Measurements from ENCODE around the gene BIN1.

DNA sequence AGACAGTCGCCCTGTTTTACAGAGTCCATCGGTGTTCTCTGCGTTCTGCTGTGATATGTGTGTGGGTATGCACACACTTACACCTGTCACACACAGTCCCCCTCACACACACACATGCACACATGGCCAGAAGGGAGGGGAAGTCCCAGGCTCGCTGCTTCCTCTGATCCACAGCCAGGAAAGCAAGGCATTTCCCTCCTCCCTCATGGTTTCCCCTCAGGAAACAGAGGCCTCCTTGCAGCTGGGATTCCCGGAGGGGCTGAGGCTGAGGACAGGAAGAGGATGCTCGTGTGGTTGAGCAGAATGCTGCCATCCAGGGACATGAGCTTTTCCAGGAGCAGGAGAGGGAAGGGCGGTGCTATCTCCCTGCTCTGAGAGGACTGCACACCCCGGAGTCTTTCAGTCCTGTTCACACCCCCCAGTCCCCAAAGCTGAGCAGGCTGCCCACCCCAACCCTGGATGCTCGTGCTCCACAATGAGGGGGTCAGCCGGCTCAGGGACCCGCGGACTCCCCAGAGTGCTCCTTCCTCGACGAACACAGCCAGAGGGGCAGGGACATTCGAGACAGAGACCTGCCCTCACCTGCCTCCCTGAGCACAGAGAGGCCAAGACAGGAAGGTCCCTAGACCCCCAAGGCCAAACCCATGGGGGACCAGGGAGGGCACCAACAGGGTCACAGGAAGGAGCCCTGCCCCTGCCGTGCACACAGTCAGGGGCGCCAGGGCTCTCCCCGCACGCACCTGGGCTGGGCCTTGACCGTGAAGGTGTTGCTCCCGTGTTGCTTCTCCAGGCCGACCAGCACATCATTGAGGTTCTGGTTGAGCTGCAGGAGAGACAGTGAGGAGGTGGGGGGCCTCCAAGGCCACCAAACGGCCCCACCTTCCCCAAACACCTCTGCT is 45.3 kb downstream of the BIN1 start:
- TF ChIP-seq POLR2A (IDR thresholded peaks at IDR 0.05): no peak
- TF ChIP-seq, protein P1, sequence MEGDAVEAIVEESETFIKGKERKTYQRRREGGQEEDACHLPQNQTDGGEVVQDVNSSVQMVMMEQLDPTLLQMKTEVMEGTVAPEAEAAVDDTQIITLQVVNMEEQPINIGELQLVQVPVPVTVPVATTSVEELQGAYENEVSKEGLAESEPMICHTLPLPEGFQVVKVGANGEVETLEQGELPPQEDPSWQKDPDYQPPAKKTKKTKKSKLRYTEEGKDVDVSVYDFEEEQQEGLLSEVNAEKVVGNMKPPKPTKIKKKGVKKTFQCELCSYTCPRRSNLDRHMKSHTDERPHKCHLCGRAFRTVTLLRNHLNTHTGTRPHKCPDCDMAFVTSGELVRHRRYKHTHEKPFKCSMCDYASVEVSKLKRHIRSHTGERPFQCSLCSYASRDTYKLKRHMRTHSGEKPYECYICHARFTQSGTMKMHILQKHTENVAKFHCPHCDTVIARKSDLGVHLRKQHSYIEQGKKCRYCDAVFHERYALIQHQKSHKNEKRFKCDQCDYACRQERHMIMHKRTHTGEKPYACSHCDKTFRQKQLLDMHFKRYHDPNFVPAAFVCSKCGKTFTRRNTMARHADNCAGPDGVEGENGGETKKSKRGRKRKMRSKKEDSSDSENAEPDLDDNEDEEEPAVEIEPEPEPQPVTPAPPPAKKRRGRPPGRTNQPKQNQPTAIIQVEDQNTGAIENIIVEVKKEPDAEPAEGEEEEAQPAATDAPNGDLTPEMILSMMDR (IDR thresholded peaks at IDR 0.05): no peak
